Lung (tissue), 12 donors: ENCODE results near the gene HBEGF. TPM values are rescaled to one million over a fixed set of nuclear protein-coding genes. Genes with fewer than 3 reads are reported as not detected.

Source experiments
- ATAC-seq: fragments of 200-7000 bp; cut with Tn5 transposase; one replicate; pipeline ENCODE4 v1.9.1; 2020; ENCODE audit warnings: moderate number of reproducible peaks; ENCODE audit not compliant: insufficient read depth, low FRiP score
- DNase-seq, 3 donors: peaks; one replicate each; pipeline ENCODE4 v3.0.0-alpha.2; 2013 to 2017
- H3K27ac ChIP-seq, 2 donors: one replicate each; pipeline ENCODE4 v1.5.1; 2013; ENCODE audit warnings: mild to moderate bottlenecking in 2 of 2, moderate library complexity in 2 of 2, control low read depth in 1 of 2, inconsistent platforms in 1 of 2, low read depth in 1 of 2, low read length in 1 of 2
- H3K27me3 ChIP-seq, 3 donors: one replicate each; pipeline ENCODE4 v1.5.1; 2013; ENCODE audit warnings: low read length in 2 of 3; ENCODE audit not compliant: control insufficient read depth in 3 of 3, insufficient read depth in 3 of 3
- H3K36me3 ChIP-seq, 4 donors: one replicate each; pipeline ENCODE4 v1.5.1; 2013; ENCODE audit warnings: low read length in 4 of 4, mild to moderate bottlenecking in 1 of 4, moderate library complexity in 1 of 4; ENCODE audit not compliant: control insufficient read depth in 4 of 4, insufficient read depth in 4 of 4
- H3K4me1 ChIP-seq, 5 donors: one replicate each; pipeline ENCODE4 v1.5.1; 2013; ENCODE audit warnings: low read length in 5 of 5, mild to moderate bottlenecking in 2 of 5, moderate library complexity in 1 of 5; ENCODE audit not compliant: control insufficient read depth in 5 of 5, insufficient read depth in 5 of 5
- H3K4me3 ChIP-seq: one replicate; pipeline ENCODE4 v1.5.1; 2013; ENCODE audit warnings: mild to moderate bottlenecking, control low read depth, moderate library complexity
- H3K9ac ChIP-seq, 2 donors: one replicate each; pipeline ENCODE4 v1.5.1; 2013; ENCODE audit warnings: low read length in 2 of 2, control low read depth in 1 of 2; ENCODE audit not compliant: insufficient read depth in 1 of 2
- H3K9me3 ChIP-seq, 4 donors: one replicate each; pipeline ENCODE4 v1.5.1; 2013; ENCODE audit warnings: low read length in 3 of 4, mild to moderate bottlenecking in 1 of 4, moderate library complexity in 1 of 4; ENCODE audit not compliant: control insufficient read depth in 4 of 4, insufficient read depth in 3 of 4
- whole genome bisulfite sequencing, 2 donors: extraction: QIAGEN DNeasy Blood & Tissue Kit; methylation state at CpG; one replicate each; pipeline ENCODE4 v1.1.7; 2013; 5-methylcytosine and 5-hydroxymethylcytosine counted together
- polyA plus RNA-seq, 2 donors: library from polyadenylated mRNA; stranded (reverse); fragments of 200-250 nt; gene quantifications; one replicate each; pipeline ENCODE4 v1.2.1, GENCODE V29; 2013
- total RNA-seq, 2 donors: library from RNA; depleted of rRNA in 1 of 2; stranded (reverse); fragments of >200 nt in 1 of 2; gene quantifications; one replicate each; pipeline ENCODE4 v1.2.1, GENCODE V29; 2014 to 2021
- TF ChIP-seq, protein P1 (sequence below): IDR thresholded peaks from 2 replicates; pipeline ENCODE4 v1.5.1; 2012; ENCODE audit warnings: mild to moderate bottlenecking; ENCODE audit errors: control extremely low read depth, extremely low read depth
- donor health status: control.
- donor health status: control.
- donor health status: Bipolar disorder and iron deficiency.
- donor health status: healthy.
- donor health status: DM: yes; HTN: yes; CAD: no.

HBEGF gene
- total and polyA plus RNA-seq, 4 donors = 13.0 to 27.1 (median 18.4) TPM

DNA sequence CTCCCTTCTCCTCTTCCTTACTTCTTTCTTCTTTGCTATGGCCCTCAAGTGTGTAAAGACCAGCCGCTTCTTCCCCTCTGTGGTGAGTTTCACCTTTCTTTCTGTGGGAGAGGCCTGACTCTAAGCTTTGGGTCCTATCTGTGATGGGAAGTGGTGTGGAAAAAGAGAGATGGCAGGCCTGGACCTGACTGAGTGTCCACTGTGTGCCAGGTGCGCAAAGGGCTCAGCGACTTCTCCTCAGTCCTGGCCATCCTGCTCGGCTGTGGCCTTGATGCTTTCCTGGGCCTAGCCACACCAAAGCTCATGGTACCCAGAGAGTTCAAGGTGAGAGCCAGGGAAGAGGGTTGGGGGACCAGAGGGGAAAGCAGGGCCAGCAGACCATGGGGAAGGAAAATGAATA is 19.5 kb upstream of the HBEGF start:
- whole genome bisulfite sequencing, 2 donors = 92 to 96% methylated on average over 4 of the region's 4 CpGs
- Histone ChIP-seq H3K9me3 (no peaks in the 10 kb centered on the region), H3K36me3 (no peaks in the 10 kb centered on the region), H3K9ac (no peak overlapping the region), H3K4me3 (no peak overlapping the region), H3K27me3 (no peaks in the 10 kb centered on the region), H3K4me1 (peaks cover 0 to 6% (median 0%) of the 10 kb centered on the region in 5 donors), H3K27ac (no peak overlapping the region)
- TF ChIP-seq, protein P1, sequence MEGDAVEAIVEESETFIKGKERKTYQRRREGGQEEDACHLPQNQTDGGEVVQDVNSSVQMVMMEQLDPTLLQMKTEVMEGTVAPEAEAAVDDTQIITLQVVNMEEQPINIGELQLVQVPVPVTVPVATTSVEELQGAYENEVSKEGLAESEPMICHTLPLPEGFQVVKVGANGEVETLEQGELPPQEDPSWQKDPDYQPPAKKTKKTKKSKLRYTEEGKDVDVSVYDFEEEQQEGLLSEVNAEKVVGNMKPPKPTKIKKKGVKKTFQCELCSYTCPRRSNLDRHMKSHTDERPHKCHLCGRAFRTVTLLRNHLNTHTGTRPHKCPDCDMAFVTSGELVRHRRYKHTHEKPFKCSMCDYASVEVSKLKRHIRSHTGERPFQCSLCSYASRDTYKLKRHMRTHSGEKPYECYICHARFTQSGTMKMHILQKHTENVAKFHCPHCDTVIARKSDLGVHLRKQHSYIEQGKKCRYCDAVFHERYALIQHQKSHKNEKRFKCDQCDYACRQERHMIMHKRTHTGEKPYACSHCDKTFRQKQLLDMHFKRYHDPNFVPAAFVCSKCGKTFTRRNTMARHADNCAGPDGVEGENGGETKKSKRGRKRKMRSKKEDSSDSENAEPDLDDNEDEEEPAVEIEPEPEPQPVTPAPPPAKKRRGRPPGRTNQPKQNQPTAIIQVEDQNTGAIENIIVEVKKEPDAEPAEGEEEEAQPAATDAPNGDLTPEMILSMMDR = no peak
- ATAC-seq = no peak
- DNase-seq = no peak

DNA sequence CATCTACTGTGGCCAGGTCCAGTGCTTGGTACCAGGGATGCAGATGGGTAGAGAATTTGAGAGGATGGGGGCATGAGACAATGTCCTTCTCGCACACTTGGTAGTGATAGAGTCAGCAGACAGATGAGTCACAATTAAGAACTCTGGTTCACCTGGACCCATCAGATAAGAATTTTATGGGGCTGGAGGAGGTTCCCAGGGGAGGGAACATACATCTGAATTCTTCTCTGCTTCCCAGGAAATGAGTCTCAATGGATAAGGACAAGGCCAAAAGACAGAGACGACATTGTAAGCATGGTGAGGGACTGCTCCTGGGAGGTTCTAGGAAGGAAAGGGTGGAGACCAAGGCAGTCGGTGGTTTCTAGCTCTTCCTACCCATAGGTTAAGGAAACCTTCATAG is 18.9 kb upstream of the HBEGF start:
- H3K27ac ChIP-seq = no peak overlapping the region
- no peak overlapping the region for H3K4me3 ChIP-seq
- H3K9me3 ChIP-seq = no peaks in the 10 kb centered on the region
- TF ChIP-seq, protein P1 = no peak
- peaks cover 0 to 6% (median 0%) of the 10 kb centered on the region in 5 donors for H3K4me1 ChIP-seq
- DNase-seq (no peak), ATAC-seq (no peak)
- no peak overlapping the region for H3K9ac ChIP-seq
- 65 to 73% methylated on average over 3 of the region's 3 CpGs for WGBS, 2 donors
- no peaks in the 10 kb centered on the region for H3K36me3 ChIP-seq
- H3K27me3 ChIP-seq = no peaks in the 10 kb centered on the region

DNA sequence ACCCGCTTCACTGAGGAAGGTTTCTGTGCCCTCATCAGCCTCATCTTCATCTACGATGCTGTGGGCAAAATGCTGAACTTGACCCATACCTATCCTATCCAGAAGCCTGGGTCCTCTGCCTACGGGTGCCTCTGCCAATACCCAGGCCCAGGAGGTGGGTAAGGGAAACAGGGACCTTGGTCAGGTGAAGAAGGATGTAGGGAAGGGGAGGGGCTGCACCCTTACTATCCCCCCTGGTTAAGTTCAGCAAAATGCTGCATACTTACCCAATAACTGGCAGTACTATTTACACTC is 18.0 kb upstream of the HBEGF start:
- no peak for DNase-seq
- H3K4me1 ChIP-seq = peaks cover 0 to 6% (median 0%) of the 10 kb centered on the region in 5 donors
- no peak overlapping the region for H3K9ac ChIP-seq
- WGBS, 2 donors = 94 to 95% methylated on average over 3 of the region's 3 CpGs
- no peaks in the 10 kb centered on the region for H3K36me3 ChIP-seq
- no peak overlapping the region for H3K27ac ChIP-seq
- TF ChIP-seq, protein P1 = no peak
- no peak overlapping the region for H3K4me3 ChIP-seq
- no peaks in the 10 kb centered on the region for H3K9me3 ChIP-seq
- no peaks in the 10 kb centered on the region for H3K27me3 ChIP-seq
- no peak for ATAC-seq
